H1 (cell line): Measurements from ENCODE around the gene GLS. TPM values are rescaled to one million over a fixed set of nuclear protein-coding genes. Genes with fewer than 3 reads are reported as not detected.

Experiments used
- CTCF ChIA-PET: fragments of 300-600 bp; sonication (Branson Sonifier 250); formaldehyde crosslinking; loops from one replicate; lab custom pipeline; 2021; ENCODE audit not compliant: partially characterized antibody; lab: Charles Lee
- POLR2A ChIA-PET: fragments of 300-600 bp; sonication (Branson Sonifier 250); formaldehyde crosslinking; loops from one replicate; lab custom pipeline; 2021; ENCODE audit warnings: inconsistent platforms; ENCODE audit not compliant: partially characterized antibody; lab: Charles Lee
- DNase-seq, 2 experiments: peaks; one replicate each; pipeline versions ENCODE4 v3.0.0 to v3.0.0-alpha.2; 2010 to 2022; ENCODE audit warnings: low spot score in 2 of 2, low read depth in 1 of 2, mixed read lengths in 1 of 2
- FAIRE-seq: peaks from 2 replicates; lab custom pipeline; 2011; peaks lifted over from hg19 to GRCh38; lab: Jason Lieb, UNC
- H2AFZ ChIP-seq: 2 replicates; pipeline ENCODE4 v1.8.1; 2012; ENCODE audit warnings: low read length, inconsistent platforms
- H2AK5ac ChIP-seq: 2 replicates; pipeline ENCODE4 v1.6.1; 2013; ENCODE audit warnings: low read depth, low read length
- H2BK120ac ChIP-seq: replicated peaks from 2 replicates; pipeline ENCODE3; 2013; ENCODE audit warnings: low read depth, low read length, inconsistent platforms
- H2BK12ac ChIP-seq: 2 replicates; pipeline ENCODE4 v1.6.1; 2013; ENCODE audit warnings: low read depth, low read length
- H2BK15ac ChIP-seq: 2 replicates; pipeline ENCODE4 v1.6.1; 2013; ENCODE audit warnings: low read length
- H2BK20ac ChIP-seq: 2 replicates; pipeline ENCODE4 v1.6.1; 2013; ENCODE audit warnings: low read length
- H2BK5ac ChIP-seq: 2 replicates; pipeline ENCODE4 v1.6.1; 2013; ENCODE audit warnings: low read depth, low read length
- H3K14ac ChIP-seq: 2 replicates; pipeline ENCODE4 v1.6.1; 2013; ENCODE audit warnings: inconsistent platforms; ENCODE audit not compliant: insufficient read length
- H3K18ac ChIP-seq: 2 replicates; pipeline ENCODE4 v1.6.1; 2013; ENCODE audit warnings: low read length; ENCODE audit errors: extremely low read depth
- H3K23ac ChIP-seq: 2 replicates; pipeline ENCODE4 v1.6.1; 2013; ENCODE audit warnings: inconsistent platforms; ENCODE audit not compliant: insufficient read length
- H3K23me2 ChIP-seq: 2 replicates; pipeline ENCODE4 v1.6.1; 2013; ENCODE audit warnings: low read depth, low read length
- H3K27ac ChIP-seq: 2 replicates; pipeline ENCODE4 v1.6.1; 2011; ENCODE audit warnings: low read depth, low read length, inconsistent platforms
- H3K27me3 ChIP-seq, 4 experiments: replicated peaks in 1 of 4; 1 replicate in 1 of 4; 2 replicates in 3 of 4; pipeline versions ENCODE4 v1.6.1 to v1.8.1; 2011 to 2013; ENCODE audit warnings: low read length in 3 of 4, mild to moderate bottlenecking in 3 of 4, inconsistent platforms in 2 of 4, mixed read lengths in 2 of 4, moderate library complexity in 1 of 4; ENCODE audit not compliant: control insufficient read depth in 3 of 4, insufficient read depth in 3 of 4; ENCODE audit errors: extremely low read depth in 1 of 4
- H3K36me3 ChIP-seq, 4 experiments: 2 replicates each; pipeline versions ENCODE4 v1.6.1 to v1.8.1; 2011 to 2013; ENCODE audit warnings: mild to moderate bottlenecking in 4 of 4, low read length in 3 of 4, moderate library complexity in 2 of 4, control low read depth in 1 of 4, inconsistent platforms in 1 of 4; ENCODE audit not compliant: insufficient read depth in 4 of 4, control insufficient read depth in 2 of 4
- H3K4ac ChIP-seq: replicated peaks from 2 replicates; pipeline ENCODE3; 2013; ENCODE audit warnings: low read length, low read depth, mixed read lengths, inconsistent platforms; ENCODE audit not compliant: insufficient read length
- H3K4me1 ChIP-seq, 4 experiments: replicated peaks in 1 of 4; 1 replicate in 1 of 4; 2 replicates in 3 of 4; pipeline versions ENCODE4 v1.6.1 to v1.8.1; 2011 to 2013; ENCODE audit warnings: low read length in 3 of 4, inconsistent platforms in 2 of 4, mixed read lengths in 1 of 4; ENCODE audit not compliant: insufficient read depth in 4 of 4, control insufficient read depth in 3 of 4
- H3K4me2 ChIP-seq, 2 experiments: 2 replicates each; pipeline versions ENCODE4 v1.6.1 to v1.8.1; 2011 to 2013; ENCODE audit warnings: low read depth in 2 of 2, low read length in 2 of 2, control low read depth in 1 of 2, inconsistent platforms in 1 of 2, mild to moderate bottlenecking in 1 of 2; ENCODE audit not compliant: insufficient read depth in 1 of 2
- H3K4me3 ChIP-seq, 4 experiments: fragments of 200-600, 300-600 bp in 1 of 4; sonication (generic), shearing (Covaris generic), sonication (Bioruptor Twin) in 1 of 4; 2 replicates each; pipeline versions ENCODE4 v1.5.1 to v1.8.1; 2011 to 2016; ENCODE audit warnings: low read length in 4 of 4, low read depth in 3 of 4, control low read depth in 2 of 4, inconsistent platforms in 2 of 4, mild to moderate bottlenecking in 2 of 4, mixed read lengths in 1 of 4, moderate library complexity in 1 of 4; ENCODE audit not compliant: insufficient read depth in 2 of 4; ENCODE audit errors: extremely low read depth in 1 of 4
- H3K56ac ChIP-seq: replicated peaks from 2 replicates; pipeline ENCODE3; 2013; ENCODE audit warnings: low read depth, mild to moderate bottlenecking, mixed read lengths, low read length, inconsistent platforms; ENCODE audit not compliant: insufficient read length
- H3K79me1 ChIP-seq: 2 replicates; pipeline ENCODE4 v1.6.1; 2013; ENCODE audit warnings: low read depth, low read length, control low read depth
- H3K79me2 ChIP-seq, 2 experiments: 2 replicates each; pipeline versions ENCODE4 v1.6.1 to v1.8.1; 2012 to 2013; ENCODE audit warnings: low read length in 2 of 2, mild to moderate bottlenecking in 2 of 2, inconsistent platforms in 1 of 2; ENCODE audit not compliant: insufficient read depth in 2 of 2, control insufficient read depth in 1 of 2
- H3K9ac ChIP-seq, 4 experiments: replicated peaks in 1 of 4; 1 replicate in 1 of 4; 2 replicates in 3 of 4; pipeline versions ENCODE4 v1.6.1 to v1.8.1; 2011 to 2013; ENCODE audit warnings: low read depth in 3 of 4, low read length in 3 of 4, control low read depth in 2 of 4, mild to moderate bottlenecking in 2 of 4, moderate library complexity in 2 of 4, inconsistent platforms in 1 of 4; ENCODE audit errors: extremely low read depth in 1 of 4
- H3K9me3 ChIP-seq, 2 experiments: 2 replicates each; pipeline versions ENCODE4 v1.6.1 to v1.8.1; 2012 to 2013; ENCODE audit warnings: mild to moderate bottlenecking in 2 of 2, moderate library complexity in 2 of 2, control low read depth in 1 of 2, inconsistent platforms in 1 of 2, low read depth in 1 of 2, low read length in 1 of 2, mixed read lengths in 1 of 2; ENCODE audit not compliant: insufficient read depth in 2 of 2
- H4K20me1 ChIP-seq, 2 experiments: replicated peaks in 1 of 2; 2 replicates each; pipeline versions ENCODE3 to v1.8.1; 2011 to 2013; ENCODE audit warnings: inconsistent platforms in 2 of 2, low read length in 2 of 2, mild to moderate bottlenecking in 1 of 2; ENCODE audit not compliant: insufficient read depth in 2 of 2, control insufficient read depth in 1 of 2
- H4K5ac ChIP-seq: 2 replicates; pipeline ENCODE4 v1.6.1; 2013; ENCODE audit warnings: low read length, low read depth, mixed read lengths, inconsistent platforms; ENCODE audit not compliant: insufficient read length
- H4K8ac ChIP-seq: 2 replicates; pipeline ENCODE4 v1.8.0; 2013; ENCODE audit warnings: mild to moderate bottlenecking, moderate library complexity, low read length, inconsistent platforms; ENCODE audit not compliant: insufficient read depth; ENCODE audit errors: extremely low read depth
- H4K91ac ChIP-seq: replicated peaks from 2 replicates; pipeline ENCODE3; 2013; ENCODE audit warnings: low read length, mixed read lengths, inconsistent platforms; ENCODE audit not compliant: insufficient read length
- CEBPB ChIP-seq: IDR thresholded peaks from 2 replicates; pipeline ENCODE4 v1.6.1; 2012; ENCODE audit warnings: low read depth, low read length
- CHD1 ChIP-seq: IDR thresholded peaks from 2 replicates; pipeline ENCODE4 v1.6.1; 2012; ENCODE audit warnings: low read depth, low read length, improper control_type of control experiment
- CHD2 ChIP-seq: IDR thresholded peaks from 2 replicates; pipeline ENCODE4 v1.6.1; 2012; ENCODE audit warnings: low read length, improper control_type of control experiment
- JUN ChIP-seq: IDR thresholded peaks from 2 replicates; pipeline ENCODE4 v1.6.1; 2011; ENCODE audit warnings: low read depth, mild to moderate bottlenecking, improper control_type of control experiment, low read length
- KDM1A ChIP-seq: fragments of 200-600, 300-600 bp; sonication (generic); IDR thresholded peaks from 2 replicates; pipeline ENCODE4 v1.7.1; 2016; ENCODE audit warnings: mild to moderate bottlenecking, low read length, borderline replicate concordance
- SIRT6 ChIP-seq: IDR thresholded peaks from one replicate; pipeline ENCODE4 v1.7.1; 2012; ENCODE audit warnings: low read length, inconsistent platforms
- SP4 ChIP-seq: IDR thresholded peaks from 2 replicates; pipeline ENCODE4 v1.6.1; 2012; ENCODE audit warnings: low read length, inconsistent platforms
- TAF7 ChIP-seq: optimal IDR thresholded peaks from 2 replicates; pipeline ENCODE3; 2011; ENCODE audit warnings: low read depth, mild to moderate bottlenecking, inconsistent platforms, low read length, moderate library complexity, borderline replicate concordance
- TCF12 ChIP-seq: IDR thresholded peaks from 2 replicates; pipeline ENCODE4 v1.6.1; 2011; ENCODE audit warnings: low read depth, mild to moderate bottlenecking, low read length
- WGBS, 2 experiments: shearing (Covaris generic) in 1 of 2; methylation state at CpG; one replicate each; pipeline versions ENCODE4 v1.1.6 to v1.1.7; 2013 to 2015; ENCODE audit warnings: low lambda C conversion rate in 2 of 2, mixed read lengths in 2 of 2, inconsistent platforms in 1 of 2, low coverage in 1 of 2, missing lambda C conversion rate in 1 of 2; ENCODE audit not compliant: insufficient replicate concordance in 2 of 2, insufficient coverage in 1 of 2, insufficient read length in 1 of 2; ENCODE audit errors: extremely low coverage in 1 of 2, missing lambda C conversion rate in 1 of 2; 5-methylcytosine and 5-hydroxymethylcytosine counted together
- polyA plus RNA-seq, 7 experiments: library from polyadenylated mRNA; depleted of rRNA in 3 of 7; stranded (reverse) in 5 of 7; unstranded in 2 of 7; fragments of >200 nt in 5 of 7; fragments of 200-250 nt in 2 of 7; gene quantifications; 1 replicate in 5 of 7; 2 replicates in 1 of 7; 4 replicates in 1 of 7; pipeline versions ENCODE4 v1.2.1 to v1.2.3, GENCODE V29; 2011 to 2013; ENCODE audit warnings: missing spikeins in 2 of 7, mixed read lengths in 2 of 7
- total RNA-seq: library from RNA; stranded (reverse); fragmentation: NEBNext Ultra II Directional; extraction: Animal tissue kit (Norgen Biotek cat#: 25700); gene quantifications from 2 replicates; pipeline ENCODE4 v1.2.1, GENCODE V29; 2021

GLS gene
- total and polyA plus RNA-seq, 2 of the 8 experiments (the other 6 are each of a cell fraction or from before 2014, with no cell fraction given) = 15.7 to 89.8 TPM

- ChIA-PET POLR2A (no interaction called here), CTCF (interaction anchor here (1.1 kb wide), 2 partner anchors 20 to 165 kb away, joined by 3 read pairs; no protein-coding TSS in a partner anchor)
- Histone ChIP-seq H3K79me2 (no peaks in the 10 kb centered on the region), H3K4me3 (no peak overlapping the region), H2AK5ac (no peak overlapping the region), H3K27ac (no peak overlapping the region), H4K8ac (no peak overlapping the region), H3K9me3 (no peaks in the 10 kb centered on the region), H3K14ac (no peak overlapping the region), H4K91ac (no peak overlapping the region), H2BK20ac (no peak overlapping the region), H3K18ac (no peak overlapping the region), H2BK5ac (no peak overlapping the region), H3K4me2 (no peak overlapping the region), H2BK15ac (no peak overlapping the region), H4K20me1 (no peaks in the 10 kb centered on the region), H4K5ac (no peak overlapping the region), H2AFZ (no peak overlapping the region), H3K23me2 (no peaks in the 10 kb centered on the region), H2BK120ac (no peak overlapping the region), H3K79me1 (no peaks in the 10 kb centered on the region), H3K36me3 (peaks cover 22 to 73% (median 67%) of the 10 kb centered on the region in 4 experiments), H3K56ac (no peak overlapping the region), H3K9ac (no peak overlapping the region), H3K23ac (no peak overlapping the region), H3K4ac (no peak overlapping the region), H2BK12ac (no peak overlapping the region), H3K27me3 (no peaks in the 10 kb centered on the region), H3K4me1 (no peaks in the 10 kb centered on the region)
- no peak for TF ChIP-seq JUN
- no peak for TF ChIP-seq SIRT6
- no peak for TF ChIP-seq CHD2
- TF ChIP-seq CHD1 = no peak
- TF ChIP-seq CEBPB = no peak
- no peak for TF ChIP-seq KDM1A
- no peak for TF ChIP-seq TAF7
- no peak for TF ChIP-seq SP4
- no peak for TF ChIP-seq TCF12
- WGBS, 2 experiments = 100% methylated on average over 1 of the region's 1 CpG; no CpG with 5 or more reads in 1 of the 2 experiments
- DNase-seq (no peak), FAIRE-seq (no peak)
These were observed 92.6 kb downstream of the GLS start for GRCh38 chr2:190973262-190973661.
